Measurements from ENCODE around the gene VAPA. TPM values are rescaled to one million over a fixed set of nuclear protein-coding genes. Genes with fewer than 3 reads are reported as not detected.

VAPA gene
- polyA plus RNA-seq, 1 of the 3 experiments (the other 2 are of a cell fraction), result 109 TPM

DNA sequence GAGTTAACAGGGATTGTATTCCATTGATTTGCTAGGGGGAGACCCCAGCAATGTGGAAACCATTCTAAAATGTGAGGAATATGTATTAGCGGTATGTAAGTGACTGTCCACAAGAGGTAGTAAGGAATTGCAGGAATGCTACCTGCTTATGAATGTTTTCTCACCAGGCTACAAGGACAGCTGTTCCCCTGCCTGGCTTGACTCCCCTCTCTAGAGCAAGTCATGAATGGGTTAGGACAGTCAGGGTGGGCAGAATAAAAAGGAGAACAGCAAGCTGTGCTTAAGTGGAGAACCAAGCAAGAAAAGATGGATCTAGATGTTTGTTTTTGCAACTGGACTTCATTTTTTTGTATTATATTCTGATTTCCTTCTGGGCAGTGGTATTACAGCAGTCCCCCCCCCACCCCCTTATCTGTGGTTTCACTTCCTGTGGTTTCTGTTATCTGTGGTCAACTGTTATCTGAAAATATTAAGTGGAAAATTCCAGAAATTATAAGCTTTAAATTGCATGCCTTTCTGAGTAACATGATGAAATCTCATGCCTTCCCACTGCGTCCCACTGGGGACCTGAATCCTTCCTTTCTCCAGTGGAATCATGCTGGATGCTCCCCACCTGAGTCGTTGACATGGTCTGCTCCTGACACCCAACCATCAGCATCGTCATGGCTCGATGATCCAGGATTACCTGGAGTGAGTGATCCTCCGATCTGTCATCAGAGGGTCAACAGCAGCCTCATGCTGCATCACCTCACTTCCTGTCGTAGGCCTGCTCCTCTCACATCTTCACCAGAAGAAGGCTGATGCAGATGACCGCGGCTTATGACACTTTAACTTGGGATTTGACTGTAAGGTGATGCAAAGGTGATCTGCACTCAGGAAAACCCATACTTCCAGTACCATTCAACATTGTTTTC lies 52.2 kb downstream of the VAPA start:
- Histone ChIP-seq H3K4me2 (no peak overlapping the region), H3K4me3 (ENCODE audit: low read depth in 2 of 2, low read length in 1 of 2) (no peak overlapping the region), H3K79me2 (ENCODE audit: insufficient read depth) (no peaks in the 10 kb centered on the region), H3K27ac (ENCODE audit: low read depth in 2 of 2, low read length in 1 of 2) (no peak overlapping the region), H3K9me2 (no peaks in the 10 kb centered on the region), H3K27me3 (ENCODE audit: insufficient read depth) (no peaks in the 10 kb centered on the region), H2AFZ (ENCODE audit: low read depth) (no peak overlapping the region), H3K4me1 (ENCODE audit: control insufficient read depth in 1 of 2, insufficient read depth in 2 of 2, low read depth in 1 of 2, low read length in 1 of 2) (peaks cover 0 to 3% of the 10 kb centered on the region in 2 experiments; a peak in 1 of 4 replicates), H3K36me3 (replicated peaks in 1 of 2; ENCODE audit: control insufficient read depth in 1 of 2, insufficient read depth in 2 of 2, low read length in 1 of 2) (no peaks in the 10 kb centered on the region), H3F3A (replicated peaks; ENCODE audit: insufficient read depth) (no peaks in the 10 kb centered on the region), H4K20me1 (ENCODE audit: insufficient read depth) (no peaks in the 10 kb centered on the region), H3K9me3 (no peaks in the 10 kb centered on the region), H3K9ac (no peak overlapping the region)
- WGBS (ENCODE audit: low lambda C conversion rate), result 87% methylated on average over 9 of the region's 9 CpGs
- DNase-seq, result no peak
- POLR2A ChIA-PET, result no interaction called here
- CTCF ChIA-PET, result interaction anchor here (0.9 to 1.0 kb wide), 3 partner anchors 550 to 554 kb away, joined by 3 to 5 read pairs (median 4); no protein-coding TSS in a partner anchor
- TF ChIP-seq RCOR1 (IDR thresholded peaks at IDR 0.05; ENCODE audit: low read length) (no peak), FOSL2 (IDR thresholded peaks at IDR 0.05; ENCODE audit: borderline replicate concordance, low read depth) (no peak), SIN3A (IDR thresholded peaks at IDR 0.05; ENCODE audit: borderline replicate concordance, low read depth, low read length) (no peak), EZH2phosphoT487 (IDR thresholded peaks at IDR 0.05; ENCODE audit: borderline replicate concordance, low read depth) (no peak), ELF1 (IDR thresholded peaks at IDR 0.05) (no peak)
- TF ChIP-seq, protein P1, sequence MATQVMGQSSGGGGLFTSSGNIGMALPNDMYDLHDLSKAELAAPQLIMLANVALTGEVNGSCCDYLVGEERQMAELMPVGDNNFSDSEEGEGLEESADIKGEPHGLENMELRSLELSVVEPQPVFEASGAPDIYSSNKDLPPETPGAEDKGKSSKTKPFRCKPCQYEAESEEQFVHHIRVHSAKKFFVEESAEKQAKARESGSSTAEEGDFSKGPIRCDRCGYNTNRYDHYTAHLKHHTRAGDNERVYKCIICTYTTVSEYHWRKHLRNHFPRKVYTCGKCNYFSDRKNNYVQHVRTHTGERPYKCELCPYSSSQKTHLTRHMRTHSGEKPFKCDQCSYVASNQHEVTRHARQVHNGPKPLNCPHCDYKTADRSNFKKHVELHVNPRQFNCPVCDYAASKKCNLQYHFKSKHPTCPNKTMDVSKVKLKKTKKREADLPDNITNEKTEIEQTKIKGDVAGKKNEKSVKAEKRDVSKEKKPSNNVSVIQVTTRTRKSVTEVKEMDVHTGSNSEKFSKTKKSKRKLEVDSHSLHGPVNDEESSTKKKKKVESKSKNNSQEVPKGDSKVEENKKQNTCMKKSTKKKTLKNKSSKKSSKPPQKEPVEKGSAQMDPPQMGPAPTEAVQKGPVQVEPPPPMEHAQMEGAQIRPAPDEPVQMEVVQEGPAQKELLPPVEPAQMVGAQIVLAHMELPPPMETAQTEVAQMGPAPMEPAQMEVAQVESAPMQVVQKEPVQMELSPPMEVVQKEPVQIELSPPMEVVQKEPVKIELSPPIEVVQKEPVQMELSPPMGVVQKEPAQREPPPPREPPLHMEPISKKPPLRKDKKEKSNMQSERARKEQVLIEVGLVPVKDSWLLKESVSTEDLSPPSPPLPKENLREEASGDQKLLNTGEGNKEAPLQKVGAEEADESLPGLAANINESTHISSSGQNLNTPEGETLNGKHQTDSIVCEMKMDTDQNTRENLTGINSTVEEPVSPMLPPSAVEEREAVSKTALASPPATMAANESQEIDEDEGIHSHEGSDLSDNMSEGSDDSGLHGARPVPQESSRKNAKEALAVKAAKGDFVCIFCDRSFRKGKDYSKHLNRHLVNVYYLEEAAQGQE (IDR thresholded peaks at IDR 0.05; ENCODE audit: low read depth, low read length), result no peak
- TF ChIP-seq, protein P2, sequence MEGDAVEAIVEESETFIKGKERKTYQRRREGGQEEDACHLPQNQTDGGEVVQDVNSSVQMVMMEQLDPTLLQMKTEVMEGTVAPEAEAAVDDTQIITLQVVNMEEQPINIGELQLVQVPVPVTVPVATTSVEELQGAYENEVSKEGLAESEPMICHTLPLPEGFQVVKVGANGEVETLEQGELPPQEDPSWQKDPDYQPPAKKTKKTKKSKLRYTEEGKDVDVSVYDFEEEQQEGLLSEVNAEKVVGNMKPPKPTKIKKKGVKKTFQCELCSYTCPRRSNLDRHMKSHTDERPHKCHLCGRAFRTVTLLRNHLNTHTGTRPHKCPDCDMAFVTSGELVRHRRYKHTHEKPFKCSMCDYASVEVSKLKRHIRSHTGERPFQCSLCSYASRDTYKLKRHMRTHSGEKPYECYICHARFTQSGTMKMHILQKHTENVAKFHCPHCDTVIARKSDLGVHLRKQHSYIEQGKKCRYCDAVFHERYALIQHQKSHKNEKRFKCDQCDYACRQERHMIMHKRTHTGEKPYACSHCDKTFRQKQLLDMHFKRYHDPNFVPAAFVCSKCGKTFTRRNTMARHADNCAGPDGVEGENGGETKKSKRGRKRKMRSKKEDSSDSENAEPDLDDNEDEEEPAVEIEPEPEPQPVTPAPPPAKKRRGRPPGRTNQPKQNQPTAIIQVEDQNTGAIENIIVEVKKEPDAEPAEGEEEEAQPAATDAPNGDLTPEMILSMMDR (IDR thresholded peaks at IDR 0.05), result no peak

Measured in SK-N-SH (cell line).